Spleen (tissue), 11 donors: Measurements from ENCODE around the gene SLC6A8. TPM values are rescaled to one million over a fixed set of nuclear protein-coding genes. Genes with fewer than 3 reads are reported as not detected.
A peak's percentile ranks its signal among the peaks of the same experiment; 100 is the strongest.

Experiments
- DNase-seq: peaks from one replicate; pipeline ENCODE4 v3.0.0-alpha.2; 2020
- H3K27ac ChIP-seq, 8 donors: fragments of 200-600 bp; sonication (generic) in 7 of 8; 1 replicate in 4 of 8; 2 replicates in 4 of 8; pipeline versions ENCODE4 v1.5.0 to v1.8.0; 2016 to 2021; ENCODE audit warnings: inconsistent platforms in 4 of 8, mild to moderate bottlenecking in 4 of 8, moderate library complexity in 1 of 8
- H3K27me3 ChIP-seq, 7 donors: fragments of 200-600 bp; sonication (generic) in 6 of 7; replicated peaks in 1 of 7; 1 replicate in 4 of 7; 2 replicates in 3 of 7; pipeline versions ENCODE4 v1.5.0 to v1.8.0; 2016 to 2021; ENCODE audit warnings: inconsistent platforms in 3 of 7, mild to moderate bottlenecking in 1 of 7
- H3K36me3 ChIP-seq, 6 donors: fragments of 200-600 bp; sonication (generic) in 5 of 6; 1 replicate in 4 of 6; 2 replicates in 2 of 6; pipeline versions ENCODE4 v1.5.0 to v1.8.0; 2016 to 2021; ENCODE audit warnings: inconsistent platforms in 2 of 6
- H3K4me1 ChIP-seq, 6 donors: fragments of 200-600 bp; sonication (generic) in 5 of 6; 1 replicate in 3 of 6; 2 replicates in 3 of 6; pipeline versions ENCODE4 v1.5.0 to v1.8.0; 2016 to 2021; ENCODE audit warnings: inconsistent platforms in 3 of 6
- H3K4me3 ChIP-seq, 8 donors: fragments of 200-600 bp; sonication (generic) in 7 of 8; 1 replicate in 4 of 8; 2 replicates in 4 of 8; pipeline versions ENCODE4 v1.5.0 to v1.8.0; 2016 to 2021; ENCODE audit warnings: inconsistent platforms in 4 of 8, mild to moderate bottlenecking in 4 of 8, moderate library complexity in 2 of 8
- H3K9me3 ChIP-seq, 8 donors: fragments of 200-600 bp; sonication (generic) in 7 of 8; 1 replicate in 4 of 8; 2 replicates in 4 of 8; pipeline versions ENCODE4 v1.5.0 to v1.8.0; 2016 to 2021; ENCODE audit warnings: inconsistent platforms in 4 of 8
- CTCF ChIP-seq, 11 experiments: fragments of 200-600 bp in 7 of 11; fragments of 450-650 bp in 4 of 11; sonication (generic) in 4 of 11; IDR thresholded peaks in 8 of 11; conservative IDR thresholded peaks in 3 of 11; 1 replicate in 7 of 11; 2 replicates in 4 of 11; pipeline versions ENCODE4 v1.4.0 to v1.8.0; 2016 to 2021; ENCODE audit warnings: antibody characterized with exemption in 11 of 11, inconsistent platforms in 4 of 11, mild to moderate bottlenecking in 1 of 11
- POLR2A ChIP-seq, 3 donors: fragments of 450-650 bp; IDR thresholded peaks; one replicate each; pipeline ENCODE4 v1.5.1; 2017; ENCODE audit warnings: antibody characterized with exemption in 3 of 3, mild to moderate bottlenecking in 1 of 3
- POLR2AphosphoS5 ChIP-seq, 3 donors: sonication (generic); formaldehyde crosslinking; IDR thresholded peaks; one replicate each; pipeline ENCODE4 v1.5.1; 2017; ENCODE audit warnings: antibody characterized with exemption in 3 of 3
- WGBS, 5 donors: extraction: QIAGEN DNeasy Blood & Tissue Kit in 3 of 5; methylation state at CpG; one replicate each; pipeline versions ENCODE4 v1.1.5 to v1.1.7; 2013 to 2018; 5-methylcytosine and 5-hydroxymethylcytosine counted together
- intact Hi-C: fragments of 100-400 bp; cut with DNase I; formaldehyde crosslinking; loops from one replicate; pipeline ENCODE4 v1.15.0; 2023; ENCODE audit warnings: low total_unique reads
- polyA plus RNA-seq, 3 donors: library from polyadenylated mRNA; stranded (reverse); fragments of 200-250 nt; gene quantifications; one replicate each; pipeline ENCODE4 v1.2.1, GENCODE V29; 2013
- total RNA-seq, 7 donors: library from RNA; depleted of rRNA in 3 of 7; stranded (reverse); fragments of >200 nt in 3 of 7; fragmentation: NEBNext Ultra II Directional in 4 of 7; extraction: Animal tissue kit (Norgen Biotek cat#: 25700) in 4 of 7; gene quantifications; one replicate each; pipeline versions ENCODE4 v1.1.0 to v1.2.1, GENCODE V29; 2016 to 2021
- donor health status: healthy with polysubstance abuse.
- donor health status: DM: no; HTN: no; CAD: no; lungs with moderate emphysema.
- donor health status: DM: no; HTN: no; CAD: no.
- donor health status: Bipolar disorder and iron deficiency.
- donor health status: healthy.
- donor health status: DM: no; HTN: no; CAD: no.
- donor health status: DM: yes; HTN: yes; CAD: no.

SLC6A8 gene
- total and polyA plus RNA-seq, 10 donors = 3.2 to 72.9 (median 9.6) TPM

GRCh38 chrX:153717445-153717844 is 29.7 kb downstream of the SLC6A8 start:
- TF ChIP-seq CTCF (IDR thresholded peaks at IDR 0.05 in 8 of 11, conservative IDR thresholded peaks at IDR 0.05 in 3 of 11) = no peak
- intact Hi-C loops = no loop called here
- no peak for DNase-seq
- Histone ChIP-seq H3K27ac (no peak overlapping the region), H3K9me3 (no peaks in the 10 kb centered on the region), H3K27me3 (no peaks in the 10 kb centered on the region), H3K4me1 (peaks cover 0 to 15% (median 8%) of the 10 kb centered on the region in 6 donors), H3K36me3 (peaks cover 0 to 99% (median 46%) of the 10 kb centered on the region in 6 donors), H3K4me3 (no peak overlapping the region)
- 87 to 97% (median 92%) methylated on average over 9 of the region's 9 CpGs for WGBS, 5 donors

DNA sequence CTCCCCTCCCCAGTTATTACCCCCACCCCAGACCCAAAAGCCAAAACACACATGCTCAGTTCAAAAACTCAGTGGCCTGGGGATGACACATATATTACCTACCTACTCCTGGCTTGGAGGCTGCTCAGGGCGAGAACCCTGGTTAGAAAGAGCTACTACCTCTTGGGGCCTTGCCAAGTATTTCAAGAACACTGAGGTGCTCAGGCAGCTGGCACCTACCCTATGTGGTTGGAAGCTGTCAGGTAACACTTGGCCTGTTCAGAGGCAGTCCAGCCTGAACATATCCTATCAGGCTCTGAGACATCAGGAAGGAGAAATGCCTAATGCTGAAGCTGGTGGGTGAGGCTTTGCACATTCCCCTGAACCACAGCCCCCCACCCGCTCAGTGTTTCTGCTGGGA is 31.5 kb downstream of the SLC6A8 start:
- Histone ChIP-seq H3K36me3 (peaks cover 0 to 81% (median 42%) of the 10 kb centered on the region in 6 donors), H3K27ac (no peak overlapping the region), H3K4me3 (no peak overlapping the region), H3K27me3 (no peaks in the 10 kb centered on the region), H3K9me3 (no peaks in the 10 kb centered on the region), H3K4me1 (peaks cover 0 to 23% (median 16%) of the 10 kb centered on the region in 6 donors)
- intact Hi-C loops = no loop called here
- TF ChIP-seq POLR2AphosphoS5 (IDR thresholded peaks at IDR 0.05) = no peak
- no peak for TF ChIP-seq POLR2A (IDR thresholded peaks at IDR 0.05)
- no peak for TF ChIP-seq CTCF (IDR thresholded peaks at IDR 0.05 in 8 of 11, conservative IDR thresholded peaks at IDR 0.05 in 3 of 11)
- no peak for DNase-seq
- WGBS, 5 donors = 67 to 93% (median 86%) methylated on average over 2 of the region's 2 CpGs; no CpG with 5 or more reads in 1 of the 5 donors

DNA sequence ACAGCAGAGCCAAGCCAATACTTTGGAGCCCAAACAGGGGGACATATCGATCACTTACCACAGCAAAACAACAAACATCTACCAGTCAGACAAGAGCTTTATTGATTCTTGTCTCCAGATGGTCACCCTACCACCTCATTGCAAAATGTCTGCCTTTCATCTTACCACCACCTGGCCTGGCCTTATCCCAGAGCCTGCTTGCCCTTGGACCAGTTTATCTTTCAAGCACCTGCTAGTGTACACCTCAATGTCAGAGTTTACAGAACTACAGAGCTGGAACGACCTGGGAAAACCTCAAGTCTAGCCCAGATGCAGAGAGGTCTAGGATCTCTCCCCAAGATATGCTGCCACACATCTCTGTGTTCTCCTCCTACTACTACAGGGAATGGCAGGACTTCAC is 32.0 kb downstream of the SLC6A8 start:
- no peaks in the 10 kb centered on the region for H3K9me3 ChIP-seq
- H3K36me3 ChIP-seq = peaks cover 0 to 76% (median 37%) of the 10 kb centered on the region in 6 donors
- WGBS, 5 donors = 68 to 100% (median 93%) methylated on average over 2 of the region's 2 CpGs
- no peak overlapping the region for H3K4me3 ChIP-seq
- no peak for TF ChIP-seq CTCF (IDR thresholded peaks at IDR 0.05 in 8 of 11, conservative IDR thresholded peaks at IDR 0.05 in 3 of 11)
- TF ChIP-seq POLR2AphosphoS5 (IDR thresholded peaks at IDR 0.05) = no peak
- DNase-seq = no peak
- H3K27ac ChIP-seq = no peak overlapping the region
- intact Hi-C loops = no loop called here
- H3K4me1 ChIP-seq = peaks cover 0 to 23% (median 16%) of the 10 kb centered on the region in 6 donors
- H3K27me3 ChIP-seq = no peaks in the 10 kb centered on the region

DNA sequence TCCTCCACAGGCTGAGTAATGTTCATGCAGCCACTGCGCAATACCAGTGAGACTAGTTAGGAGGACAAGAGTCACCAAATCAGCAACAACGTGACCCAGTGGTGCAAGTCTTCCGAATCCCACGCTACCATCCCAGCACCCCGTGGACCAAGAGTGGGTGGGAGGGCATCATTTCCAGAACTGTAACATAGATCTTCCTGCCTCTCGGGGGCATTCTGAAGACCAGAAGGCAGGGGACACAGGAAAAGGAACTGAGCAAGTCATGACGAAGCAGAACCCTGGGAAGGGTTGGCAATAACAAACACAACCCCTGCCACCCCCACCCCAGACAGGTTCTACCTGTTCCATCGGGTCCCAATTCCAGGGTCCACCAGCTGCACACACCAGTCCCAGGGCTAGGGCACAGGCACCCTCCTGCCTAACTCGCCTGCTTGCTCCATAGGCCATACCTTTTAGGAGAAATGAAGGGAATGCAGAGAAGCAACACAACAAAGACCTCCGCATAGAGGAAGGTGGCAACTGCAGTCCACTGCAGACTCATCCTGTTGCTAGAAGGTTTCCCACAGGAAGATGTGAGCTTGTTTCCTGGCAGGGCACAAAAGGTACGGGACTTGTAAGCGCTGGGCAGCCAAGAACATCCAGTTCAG is 35.1 kb downstream of the SLC6A8 start:
- H3K4me3 ChIP-seq = peak overlapping the region; percentile 54 to 88 (median 66)
- peaks cover 21 to 54% (median 46%) of the 10 kb centered on the region in 6 donors for H3K4me1 ChIP-seq
- peaks cover 0 to 45% (median 22%) of the 10 kb centered on the region in 6 donors for H3K36me3 ChIP-seq
- DNase-seq = peak; percentile 76
- 18 to 62% (median 28%) methylated on average over 10 to 12 of the region's 12 CpGs for WGBS, 5 donors
- no peak for TF ChIP-seq POLR2A (IDR thresholded peaks at IDR 0.05)
- TF ChIP-seq POLR2AphosphoS5 (IDR thresholded peaks at IDR 0.05) = no peak
- TF ChIP-seq CTCF (IDR thresholded peaks at IDR 0.05 in 8 of 11, conservative IDR thresholded peaks at IDR 0.05 in 3 of 11) = no peak
- intact Hi-C loops = no loop called here
- no peaks in the 10 kb centered on the region for H3K9me3 ChIP-seq
- peak overlapping the region; percentile 66 to 95 (median 93) for H3K27ac ChIP-seq
- H3K27me3 ChIP-seq = no peaks in the 10 kb centered on the region
